H1 (cell line): Measurements from ENCODE around the gene CHRD.

Experiments
- ASH2L ChIP-seq: fragments of 200-600, 300-600 bp; sonication (generic); IDR thresholded peaks from one replicate; pipeline ENCODE4 v1.7.1; 2017; ENCODE audit warnings: low read length
- ATF3 ChIP-seq: IDR thresholded peaks from 2 replicates; pipeline ENCODE4 v1.6.1; 2011; ENCODE audit warnings: low read depth, mild to moderate bottlenecking, low read length; ENCODE audit not compliant: insufficient read depth
- CTCF ChIP-seq, 3 experiments: IDR thresholded peaks; 1 replicate in 2 of 3; 2 replicates in 1 of 3; pipeline versions ENCODE4 v1.5.1 to v1.6.1; 2011; ENCODE audit warnings: low read length in 3 of 3, mild to moderate bottlenecking in 3 of 3, inconsistent platforms in 2 of 3, low read depth in 1 of 3, moderate library complexity in 1 of 3; ENCODE audit not compliant: insufficient read depth in 1 of 3; ENCODE audit errors: control extremely low read depth in 1 of 3
- POLR2AphosphoS5 ChIP-seq: IDR thresholded peaks from 2 replicates; pipeline ENCODE4 v1.6.1; 2011; ENCODE audit warnings: low read depth, low read length
- RFX5 ChIP-seq: IDR thresholded peaks from 2 replicates; pipeline ENCODE4 v1.6.1; 2011; ENCODE audit warnings: low read depth, low read length, improper control_type of control experiment, borderline replicate concordance
- SAP30 ChIP-seq: fragments of 300-600 bp; sonication (generic); IDR thresholded peaks from 2 replicates; pipeline ENCODE4 v1.7.1; 2012; ENCODE audit warnings: low read length, moderate library complexity, mild to moderate bottlenecking, inconsistent platforms; ENCODE audit not compliant: insufficient read depth, insufficient replicate concordance
- SRF ChIP-seq: IDR thresholded peaks from 2 replicates; pipeline ENCODE4 v1.6.1; 2011; ENCODE audit warnings: mild to moderate bottlenecking, low read depth, low read length, moderate library complexity
- SUZ12 ChIP-seq: fragments of 200-600 bp; sonication (generic); IDR thresholded peaks from 2 replicates; pipeline ENCODE4 v1.6.1; 2012; ENCODE audit warnings: mild to moderate bottlenecking, inconsistent platforms, low read length, moderate library complexity, mixed read lengths
- TCF12 ChIP-seq: IDR thresholded peaks from 2 replicates; pipeline ENCODE4 v1.6.1; 2011; ENCODE audit warnings: low read depth, mild to moderate bottlenecking, low read length

- TF ChIP-seq RFX5 (no peak), TCF12 (no peak), CTCF (IDR thresholded peaks at IDR 0.05; ENCODE audit: control extremely low read depth in 1 of 3, insufficient read depth in 1 of 3, low read depth in 1 of 3, low read length in 3 of 3) (no peak), SAP30 (no peak), SUZ12 (no peak), ATF3 (no peak), SRF (no peak), POLR2AphosphoS5 (no peak), ASH2L (no peak)
These were observed 47.3 kb upstream of the CHRD start for GRCh38 chr3:184332370-184333090.
